Vagina (tissue), 2 donors: ENCODE measurements around the gene MTO1.

Source experiments
- POLR2A ChIP-seq, 2 donors: fragments of 450-650 bp; IDR thresholded peaks; one replicate each; pipeline ENCODE4 v1.6.1; 2017; ENCODE audit warnings: antibody characterized with exemption in 2 of 2, mild to moderate bottlenecking in 2 of 2, moderate library complexity in 2 of 2
- TF ChIP-seq, protein P1 (sequence below), 3 experiments: fragments of 450-650 bp in 2 of 3; fragments of 200-600 bp in 1 of 3; sonication (generic) in 1 of 3; IDR thresholded peaks; one replicate each; pipeline ENCODE4 v1.5.1; 2017 to 2019; ENCODE audit warnings: antibody characterized with exemption in 3 of 3, mild to moderate bottlenecking in 2 of 3, moderate library complexity in 2 of 3

DNA sequence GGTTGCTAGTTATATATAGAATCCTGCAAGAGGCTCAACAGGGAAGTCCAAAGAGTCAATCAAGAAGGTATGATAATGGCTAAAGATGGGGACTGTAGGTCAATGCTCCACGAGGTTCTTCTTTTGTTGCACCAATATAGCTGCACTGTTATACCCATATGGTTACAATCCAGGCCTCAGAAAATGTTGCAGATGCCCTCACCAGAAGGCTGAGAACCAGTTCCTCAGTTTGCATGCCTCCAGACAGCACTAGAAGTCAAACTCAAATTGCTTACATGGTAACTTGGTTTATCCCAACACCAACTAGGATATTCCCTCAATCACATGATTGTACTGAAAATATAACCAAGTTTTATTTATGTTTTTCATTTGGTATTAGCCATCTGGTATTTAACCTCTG, 47.2 kb downstream of the MTO1 start:
- TF ChIP-seq, protein P1, sequence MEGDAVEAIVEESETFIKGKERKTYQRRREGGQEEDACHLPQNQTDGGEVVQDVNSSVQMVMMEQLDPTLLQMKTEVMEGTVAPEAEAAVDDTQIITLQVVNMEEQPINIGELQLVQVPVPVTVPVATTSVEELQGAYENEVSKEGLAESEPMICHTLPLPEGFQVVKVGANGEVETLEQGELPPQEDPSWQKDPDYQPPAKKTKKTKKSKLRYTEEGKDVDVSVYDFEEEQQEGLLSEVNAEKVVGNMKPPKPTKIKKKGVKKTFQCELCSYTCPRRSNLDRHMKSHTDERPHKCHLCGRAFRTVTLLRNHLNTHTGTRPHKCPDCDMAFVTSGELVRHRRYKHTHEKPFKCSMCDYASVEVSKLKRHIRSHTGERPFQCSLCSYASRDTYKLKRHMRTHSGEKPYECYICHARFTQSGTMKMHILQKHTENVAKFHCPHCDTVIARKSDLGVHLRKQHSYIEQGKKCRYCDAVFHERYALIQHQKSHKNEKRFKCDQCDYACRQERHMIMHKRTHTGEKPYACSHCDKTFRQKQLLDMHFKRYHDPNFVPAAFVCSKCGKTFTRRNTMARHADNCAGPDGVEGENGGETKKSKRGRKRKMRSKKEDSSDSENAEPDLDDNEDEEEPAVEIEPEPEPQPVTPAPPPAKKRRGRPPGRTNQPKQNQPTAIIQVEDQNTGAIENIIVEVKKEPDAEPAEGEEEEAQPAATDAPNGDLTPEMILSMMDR (IDR thresholded peaks at IDR 0.05) = no peak
- no peak for TF ChIP-seq POLR2A (IDR thresholded peaks at IDR 0.05)
